DOHH2 (cell line): Measurements from ENCODE around the gene VLDLR.

ENCODE experiments used
- H3F3A ChIP-seq: fragments of 200-600 bp; sonication (generic), shearing (Covaris generic); 2 replicates; pipeline ENCODE4 v1.6.0; 2016; ENCODE audit warnings: antibody characterized with exemption, mild to moderate bottlenecking; ENCODE audit not compliant: control insufficient read depth, insufficient read depth
- H3K27ac ChIP-seq: fragments of 200-600 bp; sonication (generic); 2 replicates; pipeline ENCODE4 v1.5.1; 2014; ENCODE audit warnings: low read depth, mild to moderate bottlenecking, low read length, moderate library complexity
- H3K27me3 ChIP-seq: fragments of 200-600 bp; sonication (generic); 2 replicates; pipeline ENCODE4 v1.6.1; 2014; ENCODE audit warnings: mild to moderate bottlenecking, low read length, mixed read lengths; ENCODE audit not compliant: control insufficient read depth
- H3K36me3 ChIP-seq: fragments of 200-600 bp; sonication (generic); 2 replicates; pipeline ENCODE4 v1.6.1; 2014; ENCODE audit warnings: mild to moderate bottlenecking, low read length, moderate library complexity, mixed read lengths; ENCODE audit not compliant: control insufficient read depth
- H3K4me1 ChIP-seq: fragments of 200-600 bp; sonication (generic); 2 replicates; pipeline ENCODE4 v1.6.1; 2014; ENCODE audit warnings: mild to moderate bottlenecking, low read length, mixed read lengths; ENCODE audit not compliant: control insufficient read depth
- H3K4me2 ChIP-seq: fragments of 200-600 bp; sonication (generic); 2 replicates; pipeline ENCODE4 v1.6.0; 2014; ENCODE audit warnings: mild to moderate bottlenecking, low read length, moderate library complexity
- H3K4me3 ChIP-seq: fragments of 200-600 bp; sonication (generic); 2 replicates; pipeline ENCODE4 v1.5.1; 2014; ENCODE audit warnings: mild to moderate bottlenecking, low read length, mixed read lengths
- H3K79me2 ChIP-seq: fragments of 200-600 bp; sonication (generic); 2 replicates; pipeline ENCODE4 v1.6.1; 2014; ENCODE audit warnings: mild to moderate bottlenecking, low read length, mixed read lengths; ENCODE audit not compliant: control insufficient read depth
- H3K9me2 ChIP-seq: fragments of 200-600 bp; sonication (generic); replicated peaks from 2 replicates; pipeline ENCODE4 v1.6.1; 2014; ENCODE audit warnings: mild to moderate bottlenecking, low read length, mixed read lengths; ENCODE audit not compliant: control insufficient read depth
- H3K9me3 ChIP-seq: fragments of 200-600 bp; sonication (generic); 2 replicates; pipeline ENCODE4 v1.6.1; 2014; ENCODE audit warnings: antibody characterized with exemption, low read length, mixed read lengths; ENCODE audit not compliant: control insufficient read depth, insufficient read depth
- H4K20me1 ChIP-seq: fragments of 200-600 bp; sonication (generic); 2 replicates; pipeline ENCODE4 v1.6.0; 2014; ENCODE audit warnings: low read depth, mild to moderate bottlenecking, antibody characterized with exemption, low read length, moderate library complexity; ENCODE audit not compliant: control insufficient read depth, insufficient read depth
- CTCF ChIP-seq: fragments of 200-600 bp; sonication (generic); IDR thresholded peaks from one replicate; pipeline ENCODE4 v1.5.1; 2014; ENCODE audit warnings: antibody characterized with exemption, mild to moderate bottlenecking, low read depth, low read length; ENCODE audit not compliant: poor library complexity, severe bottlenecking
- EZH2phosphoT487 ChIP-seq: fragments of 200-600 bp; sonication (generic); IDR thresholded peaks from 2 replicates; pipeline ENCODE4 v1.6.1; 2017; ENCODE audit warnings: borderline replicate concordance, mild to moderate bottlenecking, antibody characterized with exemption, low read length, moderate library complexity, mixed read lengths

VLDLR gene

GRCh38 chr9:2611961-2612360, 9.6 kb upstream of the VLDLR start:
- Histone ChIP-seq H3K79me2 (no peaks in the 10 kb centered on the region), H4K20me1 (no peaks in the 10 kb centered on the region), H3K4me2 (no peak overlapping the region), H3K9me2 (no peaks in the 10 kb centered on the region), H3K9me3 (no peaks in the 10 kb centered on the region), H3K4me1 (no peaks in the 10 kb centered on the region), H3K27me3 (peaks cover 3% of the 10 kb centered on the region; the same call in 1 of the 2 replicates), H3K36me3 (no peaks in the 10 kb centered on the region), H3K27ac (no peak overlapping the region), H3F3A (no peaks in the 10 kb centered on the region), H3K4me3 (no peak overlapping the region)
- TF ChIP-seq CTCF (no peak), EZH2phosphoT487 (no peak)

GRCh38 chr9:2613730-2614271, 7.8 kb upstream of the VLDLR start:
- Histone ChIP-seq H3K79me2 (no peaks in the 10 kb centered on the region), H3K36me3 (no peaks in the 10 kb centered on the region), H3K4me1 (no peaks in the 10 kb centered on the region), H3K27me3 (no peaks in the 10 kb centered on the region), H3K9me3 (no peaks in the 10 kb centered on the region), H4K20me1 (no peaks in the 10 kb centered on the region), H3K9me2 (no peaks in the 10 kb centered on the region), H3F3A (no peaks in the 10 kb centered on the region), H3K27ac (no peak overlapping the region), H3K4me3 (no peak overlapping the region), H3K4me2 (no peak overlapping the region)
- TF ChIP-seq EZH2phosphoT487 (no peak), CTCF (no peak)

GRCh38 chr9:2615497-2615896, 6.1 kb upstream of the VLDLR start:
- H3K4me2 ChIP-seq: no peak overlapping the region
- no peak overlapping the region for H3K27ac ChIP-seq
- H3K4me3 ChIP-seq: no peak overlapping the region
- H3K79me2 ChIP-seq: no peaks in the 10 kb centered on the region
- no peaks in the 10 kb centered on the region for H3K9me2 ChIP-seq
- H4K20me1 ChIP-seq: no peaks in the 10 kb centered on the region
- peaks cover under 1% of the 10 kb centered on the region for H3K4me1 ChIP-seq
- H3K27me3 ChIP-seq: peaks cover 4% of the 10 kb centered on the region
- TF ChIP-seq EZH2phosphoT487: no peak
- TF ChIP-seq CTCF: no peak
- no peaks in the 10 kb centered on the region for H3K36me3 ChIP-seq
- H3K9me3 ChIP-seq: no peaks in the 10 kb centered on the region
- no peaks in the 10 kb centered on the region for H3F3A ChIP-seq
